Gastrocnemius medialis (tissue), 4 donors: ENCODE measurements around the gene APBA2.

Experiments
- CTCF ChIP-seq, 5 experiments: fragments of 450-650 bp in 3 of 5; fragments of 200-600 bp in 2 of 5; sonication (generic) in 2 of 5; IDR thresholded peaks in 4 of 5; conservative IDR thresholded peaks in 1 of 5; 1 replicate in 4 of 5; 2 replicates in 1 of 5; pipeline ENCODE4 v1.5.1; 2016 to 2019; ENCODE audit warnings: antibody characterized with exemption in 5 of 5, mild to moderate bottlenecking in 3 of 5, moderate library complexity in 3 of 5
- POLR2A ChIP-seq, 2 donors: fragments of 450-650 bp; IDR thresholded peaks; one replicate each; pipeline ENCODE4 v1.6.1; 2017; ENCODE audit warnings: antibody characterized with exemption in 2 of 2, mild to moderate bottlenecking in 2 of 2, moderate library complexity in 2 of 2

DNA sequence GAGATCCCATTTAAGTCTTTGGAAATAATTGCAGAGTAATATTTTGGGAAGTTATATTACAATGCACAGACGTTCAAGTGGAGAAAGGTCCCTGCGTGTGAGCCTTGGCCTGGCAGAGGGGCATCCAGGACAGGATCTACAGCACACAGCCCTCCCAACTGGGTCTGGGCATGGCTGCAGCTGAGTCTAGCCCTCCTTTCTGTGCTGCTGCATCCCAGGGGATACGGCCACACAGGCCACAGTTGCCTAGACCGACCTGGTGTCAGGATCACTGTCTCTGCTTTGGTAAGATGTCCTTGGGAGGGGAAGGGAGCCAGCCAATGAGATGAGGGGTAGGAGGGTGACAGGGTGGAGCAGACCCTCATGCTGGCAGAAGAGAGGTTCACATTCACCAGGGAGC, 46.1 kb downstream of the APBA2 start:
- TF ChIP-seq CTCF (IDR thresholded peaks at IDR 0.05 in 4 of 5, conservative IDR thresholded peaks at IDR 0.05 in 1 of 5) (no peak), POLR2A (IDR thresholded peaks at IDR 0.05) (no peak)
